ENCODE results near the gene SLC25A51. TPM values are rescaled to one million over a fixed set of nuclear protein-coding genes. Genes with fewer than 3 reads are reported as not detected.

Gene SLC25A51
- total and polyA plus RNA-seq, 12 donors = 7.0 to 26.5 (median 19.9) TPM

DNA sequence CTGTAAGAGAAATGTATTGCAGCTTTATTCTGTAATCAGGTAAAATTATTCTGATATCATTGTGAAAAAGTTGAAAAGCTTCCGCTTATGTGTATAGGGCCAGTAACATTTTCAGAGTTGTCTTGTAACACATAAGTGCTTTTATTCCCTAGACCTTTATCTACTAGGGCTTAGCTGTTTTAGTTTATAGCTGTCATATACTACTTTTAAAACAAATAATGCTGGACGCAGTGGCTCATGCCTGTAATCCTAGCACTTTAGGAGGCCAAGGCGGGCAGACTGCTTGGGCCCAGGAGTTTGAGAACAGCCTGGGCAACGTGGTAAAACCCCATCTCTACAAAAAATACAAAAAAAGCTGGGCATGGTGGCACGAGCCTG, 33.1 kb downstream of the SLC25A51 start:
- no peak for ATAC-seq
- DNase-seq = no peak
- 79 to 86% methylated on average over 5 of the region's 5 CpGs for whole genome bisulfite sequencing, 2 donors
- no peak overlapping the region for H3K4me3 ChIP-seq
- intact Hi-C loops (cut with DNase I) = loop anchor here in 1 of 10 donors (10.0 kb wide), 1 partner anchor 424 kb away; no protein-coding TSS in a partner anchor
- H3K36me3 ChIP-seq = peaks cover 0 to 22% (median 0%) of the 10 kb centered on the region in 9 donors
- H3K9me3 ChIP-seq = no peaks in the 10 kb centered on the region
- no peaks in the 10 kb centered on the region for H3K4me1 ChIP-seq
- TF ChIP-seq, protein P1, sequence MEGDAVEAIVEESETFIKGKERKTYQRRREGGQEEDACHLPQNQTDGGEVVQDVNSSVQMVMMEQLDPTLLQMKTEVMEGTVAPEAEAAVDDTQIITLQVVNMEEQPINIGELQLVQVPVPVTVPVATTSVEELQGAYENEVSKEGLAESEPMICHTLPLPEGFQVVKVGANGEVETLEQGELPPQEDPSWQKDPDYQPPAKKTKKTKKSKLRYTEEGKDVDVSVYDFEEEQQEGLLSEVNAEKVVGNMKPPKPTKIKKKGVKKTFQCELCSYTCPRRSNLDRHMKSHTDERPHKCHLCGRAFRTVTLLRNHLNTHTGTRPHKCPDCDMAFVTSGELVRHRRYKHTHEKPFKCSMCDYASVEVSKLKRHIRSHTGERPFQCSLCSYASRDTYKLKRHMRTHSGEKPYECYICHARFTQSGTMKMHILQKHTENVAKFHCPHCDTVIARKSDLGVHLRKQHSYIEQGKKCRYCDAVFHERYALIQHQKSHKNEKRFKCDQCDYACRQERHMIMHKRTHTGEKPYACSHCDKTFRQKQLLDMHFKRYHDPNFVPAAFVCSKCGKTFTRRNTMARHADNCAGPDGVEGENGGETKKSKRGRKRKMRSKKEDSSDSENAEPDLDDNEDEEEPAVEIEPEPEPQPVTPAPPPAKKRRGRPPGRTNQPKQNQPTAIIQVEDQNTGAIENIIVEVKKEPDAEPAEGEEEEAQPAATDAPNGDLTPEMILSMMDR (IDR thresholded peaks at IDR 0.05) = no peak
- no peaks in the 10 kb centered on the region for H3K27me3 ChIP-seq
- H3K27ac ChIP-seq = no peak overlapping the region

DNA sequence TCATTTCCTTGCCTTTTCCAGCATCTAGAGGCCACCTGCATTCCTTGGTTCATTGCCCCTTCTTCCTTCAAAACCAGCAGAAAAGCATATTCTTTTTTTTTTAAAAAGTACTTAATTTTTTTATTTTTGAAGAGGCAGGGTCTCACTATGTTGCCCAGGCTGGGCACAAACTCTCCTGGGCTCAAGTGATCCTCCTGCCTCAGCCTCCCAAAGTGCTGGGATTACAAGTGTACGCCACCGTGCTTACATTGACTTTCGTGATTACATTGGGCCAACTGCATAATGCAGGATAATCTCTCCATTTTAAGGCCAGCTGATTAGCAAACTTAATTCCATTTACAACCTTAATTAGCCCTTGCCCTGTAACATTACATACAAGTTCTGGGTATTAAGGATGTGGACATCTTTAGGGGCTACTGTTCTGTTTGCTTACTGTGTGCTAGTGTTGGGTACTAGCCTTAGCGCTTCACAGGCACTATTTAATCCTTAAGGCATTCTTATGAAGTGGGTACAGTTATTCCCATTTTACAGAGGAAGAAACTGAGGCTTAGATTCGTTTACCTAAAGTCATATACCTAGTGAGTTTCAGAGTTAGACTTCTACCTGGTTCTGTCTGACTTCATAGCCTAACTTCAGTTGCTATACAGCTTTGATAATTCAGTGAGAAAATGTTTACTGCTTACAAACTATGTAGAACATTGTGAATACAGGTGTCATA, 33.7 kb downstream of the SLC25A51 start:
- Histone ChIP-seq H3K4me3 (no peak overlapping the region), H3K27me3 (no peaks in the 10 kb centered on the region), H3K36me3 (peaks cover 0 to 27% (median 0%) of the 10 kb centered on the region in 9 donors), H3K4me1 (no peaks in the 10 kb centered on the region), H3K9me3 (no peaks in the 10 kb centered on the region), H3K27ac (no peak overlapping the region)
- TF ChIP-seq, protein P1 (IDR thresholded peaks at IDR 0.05) = no peak
- intact Hi-C loops (cut with DNase I) = loop anchor here in 1 of 10 donors (10.0 kb wide), 1 partner anchor 425 kb away; no protein-coding TSS in a partner anchor
- 98% methylated on average over 5 of the region's 5 CpGs for WGBS, 2 donors
- DNase-seq = no peak
- ATAC-seq = no peak

DNA sequence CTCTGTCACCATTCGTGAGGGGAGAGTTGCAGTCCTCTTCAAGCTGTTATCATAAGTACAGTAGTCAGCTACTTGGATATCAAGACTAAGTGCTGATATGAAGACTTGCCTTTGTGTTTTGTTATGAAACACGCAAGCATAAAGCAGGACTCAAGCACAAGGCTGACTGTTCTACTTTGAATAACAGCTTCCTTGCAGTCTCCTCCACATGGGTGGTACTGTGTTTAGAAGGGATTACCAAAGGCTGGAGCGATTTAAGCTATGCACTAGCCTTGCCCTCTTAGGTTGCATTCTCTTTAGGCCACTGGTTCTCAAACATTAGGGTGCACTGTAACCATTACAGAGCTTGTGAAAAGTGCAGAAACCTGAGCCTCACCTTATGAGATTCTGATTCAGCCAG, 41.4 kb downstream of the SLC25A51 start:
- WGBS, 2 donors = 46 to 66% methylated on average over 3 of the region's 3 CpGs
- TF ChIP-seq, protein P1 (IDR thresholded peaks at IDR 0.05) = no peak
- no peak for ATAC-seq

DNA sequence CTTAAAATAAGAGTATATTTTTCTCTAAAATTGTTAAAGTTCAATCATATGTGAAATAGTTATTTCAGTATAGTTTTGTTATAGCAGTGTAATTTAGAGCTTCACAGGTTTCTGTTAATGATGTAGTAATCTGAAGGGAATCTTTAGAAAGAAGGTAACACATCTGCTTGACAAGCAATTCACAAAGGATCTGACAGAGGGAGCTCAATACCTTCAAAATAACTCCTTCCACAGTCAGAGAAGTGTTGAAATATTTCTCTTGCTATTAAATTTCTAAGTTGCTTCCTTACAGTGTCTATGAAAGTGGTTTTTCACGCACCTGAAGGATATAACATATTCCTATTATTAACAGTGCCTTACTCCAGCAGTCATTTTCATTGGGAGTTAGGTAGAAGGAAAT, 44.9 kb downstream of the SLC25A51 start:
- intact Hi-C loops (cut with DNase I) = no loop called here
- 96 to 97% methylated on average over 1 of the region's 1 CpG for WGBS, 2 donors
- no peak overlapping the region for H3K27ac ChIP-seq
- H3K36me3 ChIP-seq = peaks cover 0 to 99% (median 12%) of the 10 kb centered on the region in 9 donors
- H3K4me1 ChIP-seq = no peaks in the 10 kb centered on the region
- H3K9me3 ChIP-seq = no peaks in the 10 kb centered on the region
- DNase-seq (no peak), ATAC-seq (no peak)
- no peak overlapping the region for H3K4me3 ChIP-seq
- TF ChIP-seq, protein P1 (IDR thresholded peaks at IDR 0.05) = peak in 1 of 9 donors; percentile 11
- H3K27me3 ChIP-seq = no peaks in the 10 kb centered on the region

More for the DNA sequence above, 41.4 kb downstream of the SLC25A51 start:
- H3K4me3 ChIP-seq = no peak overlapping the region
- no peaks in the 10 kb centered on the region for H3K9me3 ChIP-seq
- no peak overlapping the region for H3K27ac ChIP-seq
- peaks cover 0 to 99% (median 12%) of the 10 kb centered on the region in 9 donors for H3K36me3 ChIP-seq
- intact Hi-C loops (cut with DNase I) = no loop called here
- no peaks in the 10 kb centered on the region for H3K27me3 ChIP-seq
- DNase-seq = no peak
- H3K4me1 ChIP-seq = no peaks in the 10 kb centered on the region
